WTC11 (cell line): Measurements from ENCODE around the gene KNSTRN.

Experiments used
- CBFB ChIP-seq: sonication (generic); formaldehyde crosslinking; IDR thresholded peaks from 2 replicates; pipeline ENCODE4 v1.8.1; 2022; ENCODE audit warnings: mild to moderate bottlenecking, low read depth, missing genetic modification reagents
- FOXP1 ChIP-seq: sonication (generic); formaldehyde crosslinking; IDR thresholded peaks from 2 replicates; pipeline ENCODE4 v1.8.0; 2022; ENCODE audit warnings: missing genetic modification reagents, mild to moderate bottlenecking, moderate library complexity, borderline replicate concordance
- JUN ChIP-seq: sonication (generic); formaldehyde crosslinking; IDR thresholded peaks from 2 replicates; pipeline ENCODE4 v1.8.0; 2023; ENCODE audit warnings: mild to moderate bottlenecking, missing genetic modification reagents
- MYBL2 ChIP-seq: sonication (generic); formaldehyde crosslinking; IDR thresholded peaks from 2 replicates; pipeline ENCODE4 v1.8.1; 2023; ENCODE audit warnings: mild to moderate bottlenecking, moderate library complexity, missing genetic modification reagents
- TCF7 ChIP-seq: sonication (generic); formaldehyde crosslinking; IDR thresholded peaks from 2 replicates; pipeline ENCODE4 v1.8.0; 2022; ENCODE audit warnings: mild to moderate bottlenecking, low read depth, missing genetic modification reagents, moderate library complexity
- ZNF121 ChIP-seq: sonication (generic); formaldehyde crosslinking; IDR thresholded peaks from 2 replicates; pipeline ENCODE4 v1.8.0; 2023; ENCODE audit warnings: missing genetic modification reagents
- ZNF423 ChIP-seq: fragments of 250-450 bp; sonication (Bioruptor Pico); IDR thresholded peaks from 2 replicates; pipeline ENCODE4 v2.1.2; 2022; ENCODE audit warnings: mild to moderate bottlenecking, moderate library complexity
- TF ChIP-seq, protein P1 (sequence below): fragments of 200-600 bp; IDR thresholded peaks from 2 replicates; pipeline ENCODE4 v1.8.0; 2022; ENCODE audit warnings: antibody characterized with exemption
- TF ChIP-seq, protein P2 (sequence below): sonication (generic); formaldehyde crosslinking; IDR thresholded peaks from 2 replicates; pipeline ENCODE4 v1.8.1; 2023; ENCODE audit warnings: mild to moderate bottlenecking, missing genetic modification reagents
- TF ChIP-seq, protein P3 (sequence below): sonication (generic); formaldehyde crosslinking; IDR thresholded peaks from 2 replicates; pipeline ENCODE4 v1.8.1; 2022; ENCODE audit warnings: low read depth, missing genetic modification reagents, borderline replicate concordance

DNA sequence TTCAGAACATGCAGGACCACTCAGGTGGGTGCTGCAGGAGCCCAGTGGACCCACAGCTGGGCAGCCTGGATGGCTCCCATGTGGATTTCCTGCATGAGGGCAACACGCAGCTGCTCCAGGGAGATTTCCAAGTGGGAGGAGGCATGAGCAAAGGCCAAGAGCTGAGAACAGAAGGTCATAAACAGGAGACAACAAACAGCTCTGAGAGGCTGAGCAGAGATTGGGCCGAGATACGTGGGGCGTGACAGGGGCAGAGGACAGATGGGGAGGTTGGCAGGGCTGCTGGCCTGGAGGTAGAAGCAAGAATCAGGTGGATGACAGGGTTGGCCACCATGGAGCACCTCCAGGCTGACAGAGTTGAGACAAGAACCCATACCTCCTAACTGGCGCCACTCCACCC is 28.8 kb upstream of the KNSTRN start:
- TF ChIP-seq, protein P1, sequence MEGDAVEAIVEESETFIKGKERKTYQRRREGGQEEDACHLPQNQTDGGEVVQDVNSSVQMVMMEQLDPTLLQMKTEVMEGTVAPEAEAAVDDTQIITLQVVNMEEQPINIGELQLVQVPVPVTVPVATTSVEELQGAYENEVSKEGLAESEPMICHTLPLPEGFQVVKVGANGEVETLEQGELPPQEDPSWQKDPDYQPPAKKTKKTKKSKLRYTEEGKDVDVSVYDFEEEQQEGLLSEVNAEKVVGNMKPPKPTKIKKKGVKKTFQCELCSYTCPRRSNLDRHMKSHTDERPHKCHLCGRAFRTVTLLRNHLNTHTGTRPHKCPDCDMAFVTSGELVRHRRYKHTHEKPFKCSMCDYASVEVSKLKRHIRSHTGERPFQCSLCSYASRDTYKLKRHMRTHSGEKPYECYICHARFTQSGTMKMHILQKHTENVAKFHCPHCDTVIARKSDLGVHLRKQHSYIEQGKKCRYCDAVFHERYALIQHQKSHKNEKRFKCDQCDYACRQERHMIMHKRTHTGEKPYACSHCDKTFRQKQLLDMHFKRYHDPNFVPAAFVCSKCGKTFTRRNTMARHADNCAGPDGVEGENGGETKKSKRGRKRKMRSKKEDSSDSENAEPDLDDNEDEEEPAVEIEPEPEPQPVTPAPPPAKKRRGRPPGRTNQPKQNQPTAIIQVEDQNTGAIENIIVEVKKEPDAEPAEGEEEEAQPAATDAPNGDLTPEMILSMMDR: no peak
- TF ChIP-seq ZNF121 (CRISPR knock-in tag) (no peak), CBFB (CRISPR knock-in tag) (no peak), FOXP1 (CRISPR knock-in tag) (no peak), TCF7 (CRISPR knock-in tag) (no peak), MYBL2 (CRISPR knock-in tag) (no peak), JUN (CRISPR knock-in tag) (no peak), ZNF423 (CRISPR knock-in tag) (no peak)
- TF ChIP-seq, protein P2, sequence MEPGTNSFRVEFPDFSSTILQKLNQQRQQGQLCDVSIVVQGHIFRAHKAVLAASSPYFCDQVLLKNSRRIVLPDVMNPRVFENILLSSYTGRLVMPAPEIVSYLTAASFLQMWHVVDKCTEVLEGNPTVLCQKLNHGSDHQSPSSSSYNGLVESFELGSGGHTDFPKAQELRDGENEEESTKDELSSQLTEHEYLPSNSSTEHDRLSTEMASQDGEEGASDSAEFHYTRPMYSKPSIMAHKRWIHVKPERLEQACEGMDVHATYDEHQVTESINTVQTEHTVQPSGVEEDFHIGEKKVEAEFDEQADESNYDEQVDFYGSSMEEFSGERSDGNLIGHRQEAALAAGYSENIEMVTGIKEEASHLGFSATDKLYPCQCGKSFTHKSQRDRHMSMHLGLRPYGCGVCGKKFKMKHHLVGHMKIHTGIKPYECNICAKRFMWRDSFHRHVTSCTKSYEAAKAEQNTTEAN: no peak
- TF ChIP-seq, protein P3, sequence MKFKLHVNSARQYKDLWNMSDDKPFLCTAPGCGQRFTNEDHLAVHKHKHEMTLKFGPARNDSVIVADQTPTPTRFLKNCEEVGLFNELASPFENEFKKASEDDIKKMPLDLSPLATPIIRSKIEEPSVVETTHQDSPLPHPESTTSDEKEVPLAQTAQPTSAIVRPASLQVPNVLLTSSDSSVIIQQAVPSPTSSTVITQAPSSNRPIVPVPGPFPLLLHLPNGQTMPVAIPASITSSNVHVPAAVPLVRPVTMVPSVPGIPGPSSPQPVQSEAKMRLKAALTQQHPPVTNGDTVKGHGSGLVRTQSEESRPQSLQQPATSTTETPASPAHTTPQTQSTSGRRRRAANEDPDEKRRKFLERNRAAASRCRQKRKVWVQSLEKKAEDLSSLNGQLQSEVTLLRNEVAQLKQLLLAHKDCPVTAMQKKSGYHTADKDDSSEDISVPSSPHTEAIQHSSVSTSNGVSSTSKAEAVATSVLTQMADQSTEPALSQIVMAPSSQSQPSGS (CRISPR knock-in tag): no peak
